ENCODE results near the gene ETS1.

The ETS1 gene

DNA sequence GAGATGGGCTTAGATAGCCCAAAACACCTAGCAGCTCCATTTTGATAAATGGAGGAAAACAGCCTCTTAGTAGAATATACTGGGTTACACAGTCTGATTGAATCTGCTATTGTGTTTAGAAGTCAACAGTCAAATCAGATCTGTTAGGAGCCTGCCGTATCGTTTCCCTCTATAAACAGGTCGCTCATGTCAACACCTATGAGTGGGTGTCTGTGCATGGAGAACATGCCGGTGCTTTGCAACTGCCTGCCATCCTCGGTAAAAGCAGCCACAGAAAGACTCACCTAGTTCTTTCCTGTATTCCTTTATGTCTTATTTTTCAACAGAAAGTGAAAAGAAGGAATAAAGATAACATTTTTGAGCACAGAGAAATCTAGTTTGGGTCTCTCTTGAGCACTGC lies 99.4 kb downstream of the ETS1 start:
- Mint-ChIP-seq H3K4me1 (peaks cover 19% of the 10 kb centered on the region), H3K27ac (no peak overlapping the region), H3K9me3 (no peaks in the 10 kb centered on the region), H3K4me3 (no peak overlapping the region), H3K36me3 (ENCODE audit: low read depth) (peaks cover 82% of the 10 kb centered on the region), H3K27me3 (ENCODE audit: low read depth, poor library complexity) (peaks cover 6% of the 10 kb centered on the region)
- TF ChIP-seq, protein P1, sequence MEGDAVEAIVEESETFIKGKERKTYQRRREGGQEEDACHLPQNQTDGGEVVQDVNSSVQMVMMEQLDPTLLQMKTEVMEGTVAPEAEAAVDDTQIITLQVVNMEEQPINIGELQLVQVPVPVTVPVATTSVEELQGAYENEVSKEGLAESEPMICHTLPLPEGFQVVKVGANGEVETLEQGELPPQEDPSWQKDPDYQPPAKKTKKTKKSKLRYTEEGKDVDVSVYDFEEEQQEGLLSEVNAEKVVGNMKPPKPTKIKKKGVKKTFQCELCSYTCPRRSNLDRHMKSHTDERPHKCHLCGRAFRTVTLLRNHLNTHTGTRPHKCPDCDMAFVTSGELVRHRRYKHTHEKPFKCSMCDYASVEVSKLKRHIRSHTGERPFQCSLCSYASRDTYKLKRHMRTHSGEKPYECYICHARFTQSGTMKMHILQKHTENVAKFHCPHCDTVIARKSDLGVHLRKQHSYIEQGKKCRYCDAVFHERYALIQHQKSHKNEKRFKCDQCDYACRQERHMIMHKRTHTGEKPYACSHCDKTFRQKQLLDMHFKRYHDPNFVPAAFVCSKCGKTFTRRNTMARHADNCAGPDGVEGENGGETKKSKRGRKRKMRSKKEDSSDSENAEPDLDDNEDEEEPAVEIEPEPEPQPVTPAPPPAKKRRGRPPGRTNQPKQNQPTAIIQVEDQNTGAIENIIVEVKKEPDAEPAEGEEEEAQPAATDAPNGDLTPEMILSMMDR (IDR thresholded peaks at IDR 0.05), result no peak
- no peak for DNase-seq

DNA sequence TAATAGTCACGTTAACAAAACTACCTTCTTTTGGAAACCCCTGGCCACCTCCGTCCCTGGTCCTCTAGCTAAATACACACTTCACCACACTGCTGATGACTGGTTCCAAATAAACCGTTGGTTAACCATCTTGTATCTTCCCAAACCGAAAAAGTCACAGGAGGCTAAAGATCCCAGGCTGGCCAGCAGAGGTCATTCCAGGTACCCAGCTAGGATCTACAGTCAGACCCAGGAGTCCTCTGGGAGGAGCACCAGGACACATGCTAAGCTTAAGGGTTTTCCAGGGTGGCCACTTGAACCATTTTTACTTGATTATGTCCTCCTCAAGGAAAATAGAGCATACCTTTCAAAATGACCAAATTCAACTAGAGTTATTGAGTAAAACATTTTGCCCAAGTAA lies 103.2 kb downstream of the ETS1 start:
- Mint-ChIP-seq H3K27me3 (ENCODE audit: low read depth, poor library complexity) (peaks cover 6% of the 10 kb centered on the region), H3K27ac (no peak overlapping the region), H3K4me3 (no peak overlapping the region), H3K9me3 (no peaks in the 10 kb centered on the region), H3K4me1 (no peaks in the 10 kb centered on the region), H3K36me3 (ENCODE audit: low read depth) (peaks cover 89% of the 10 kb centered on the region)
- no peak for DNase-seq
- TF ChIP-seq, protein P1 (IDR thresholded peaks at IDR 0.05), result no peak

DNA sequence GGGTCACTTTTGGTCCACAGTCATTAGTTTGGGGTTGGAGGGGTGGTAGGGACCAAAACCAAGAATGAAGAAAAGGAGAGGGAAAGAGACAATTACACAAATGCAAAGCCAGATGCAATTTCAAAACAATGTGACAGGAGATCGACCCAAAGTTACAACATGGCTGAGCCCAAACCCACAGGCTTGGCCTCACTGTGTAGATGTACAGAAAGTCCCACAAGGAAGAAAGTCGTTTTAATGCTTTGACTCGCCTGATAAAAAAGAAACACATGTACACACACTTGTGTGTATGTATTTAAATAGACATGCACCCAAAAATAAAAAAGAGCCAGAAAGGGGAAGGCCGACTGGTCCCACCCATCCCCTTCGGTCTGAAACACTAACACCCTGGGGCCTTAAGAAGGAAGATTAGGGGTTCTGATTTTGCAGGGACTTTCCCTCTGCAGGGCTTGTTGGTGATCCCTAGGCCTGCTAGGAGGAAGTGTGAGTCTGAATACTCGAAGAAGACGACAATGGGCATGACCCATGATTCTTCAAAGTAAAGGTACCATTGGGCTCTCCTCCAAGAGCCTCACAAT lies 104.1 kb downstream of the ETS1 start:
- no peak overlapping the region for H3K27ac Mint-ChIP-seq
- H3K36me3 Mint-ChIP-seq (ENCODE audit: low read depth), result peaks cover 89% of the 10 kb centered on the region
- no peak for DNase-seq
- no peaks in the 10 kb centered on the region for H3K9me3 Mint-ChIP-seq
- TF ChIP-seq, protein P1 (IDR thresholded peaks at IDR 0.05), result no peak
- no peaks in the 10 kb centered on the region for H3K4me1 Mint-ChIP-seq
- peaks cover 6% of the 10 kb centered on the region for H3K27me3 Mint-ChIP-seq (ENCODE audit: low read depth, poor library complexity)
- H3K4me3 Mint-ChIP-seq, result no peak overlapping the region

DNA sequence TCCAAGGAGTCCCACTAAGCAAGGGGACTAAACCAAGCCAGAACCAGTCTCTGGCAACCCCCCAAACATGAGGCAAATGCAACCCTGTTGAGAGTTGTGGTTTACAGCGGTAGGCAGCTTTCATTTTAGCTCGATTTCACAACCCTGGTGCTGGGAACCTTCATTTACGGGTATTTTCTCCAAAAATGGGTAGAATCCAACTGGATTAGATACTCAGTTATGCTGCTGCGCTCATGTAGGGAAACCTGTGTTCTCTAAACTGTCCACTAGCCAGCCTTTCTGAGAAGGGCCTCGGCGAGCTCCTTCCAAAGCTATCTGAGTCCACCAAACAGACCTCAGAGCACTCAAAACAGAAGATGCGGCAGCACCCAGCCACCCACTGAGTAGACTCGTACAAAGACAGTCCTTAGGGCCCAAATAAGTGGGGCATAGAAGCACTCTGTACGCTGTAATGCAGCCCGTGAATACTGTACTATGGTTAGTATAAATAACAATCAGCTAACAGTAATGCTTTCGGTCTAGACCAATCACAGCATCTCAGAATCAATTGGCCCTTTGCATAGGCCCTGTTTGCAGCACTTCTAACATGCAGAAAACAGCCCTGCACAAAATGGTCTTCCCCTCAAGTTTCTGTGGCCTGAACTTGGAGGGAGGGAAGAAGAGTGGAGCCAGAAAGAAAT lies 104.7 kb downstream of the ETS1 start:
- no peak for DNase-seq
- H3K27me3 Mint-ChIP-seq (ENCODE audit: low read depth, poor library complexity), result peaks cover 6% of the 10 kb centered on the region
- H3K36me3 Mint-ChIP-seq (ENCODE audit: low read depth), result peaks cover 87% of the 10 kb centered on the region
- H3K9me3 Mint-ChIP-seq, result no peaks in the 10 kb centered on the region
- no peak overlapping the region for H3K27ac Mint-ChIP-seq
- TF ChIP-seq, protein P1 (IDR thresholded peaks at IDR 0.05), result no peak
- H3K4me3 Mint-ChIP-seq, result no peak overlapping the region
- no peaks in the 10 kb centered on the region for H3K4me1 Mint-ChIP-seq

DNA sequence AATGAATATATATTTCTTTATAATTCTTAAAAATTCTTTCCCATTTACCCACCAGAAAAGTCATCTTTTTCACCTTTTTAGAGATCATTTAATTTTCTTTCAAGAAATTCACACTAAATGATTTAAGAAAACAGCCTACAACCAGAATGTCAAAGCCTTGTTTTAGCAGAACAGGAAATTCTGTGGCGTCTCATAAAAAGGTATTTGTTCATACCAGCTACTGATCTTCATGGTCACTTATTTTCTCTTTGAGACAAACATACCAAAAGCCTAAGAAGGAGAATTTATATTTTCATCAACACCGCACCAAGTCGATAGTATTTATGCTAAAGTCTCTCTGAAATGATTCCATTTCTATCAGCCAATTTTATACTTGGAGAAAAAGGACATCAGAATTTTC lies 105.3 kb downstream of the ETS1 start:
- Mint-ChIP-seq H3K27me3 (ENCODE audit: low read depth, poor library complexity) (peaks cover 6% of the 10 kb centered on the region), H3K4me1 (peaks cover 5% of the 10 kb centered on the region), H3K9me3 (no peaks in the 10 kb centered on the region), H3K27ac (no peak overlapping the region), H3K4me3 (no peak overlapping the region), H3K36me3 (ENCODE audit: low read depth) (peaks cover 90% of the 10 kb centered on the region)
- TF ChIP-seq, protein P1 (IDR thresholded peaks at IDR 0.05), result no peak
- no peak for DNase-seq

DNA sequence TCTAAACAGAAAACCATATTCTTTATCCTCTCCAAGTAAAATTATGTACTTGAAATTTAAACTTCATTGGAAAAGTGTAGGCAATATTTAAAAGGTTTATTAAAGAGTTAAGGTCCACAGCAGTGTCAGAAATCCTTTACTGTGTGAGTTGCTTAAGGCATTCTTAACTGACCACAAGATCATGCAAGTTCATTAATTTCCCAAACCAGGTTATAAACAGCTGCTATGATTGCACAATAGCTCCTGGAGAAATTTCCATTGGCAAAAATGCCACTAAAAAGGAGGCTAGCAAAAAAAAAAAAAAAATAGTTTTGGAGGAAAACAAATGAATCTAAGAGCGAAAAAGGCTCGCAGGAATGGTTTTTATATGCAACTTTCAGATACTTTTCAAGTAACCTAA lies 106.2 kb downstream of the ETS1 start:
- peaks cover 15% of the 10 kb centered on the region for H3K4me1 Mint-ChIP-seq
- peaks cover 3% of the 10 kb centered on the region for H3K27me3 Mint-ChIP-seq (ENCODE audit: low read depth, poor library complexity)
- H3K4me3 Mint-ChIP-seq, result no peak overlapping the region
- H3K36me3 Mint-ChIP-seq (ENCODE audit: low read depth), result peaks cover 87% of the 10 kb centered on the region
- TF ChIP-seq, protein P1 (IDR thresholded peaks at IDR 0.05), result no peak
- no peaks in the 10 kb centered on the region for H3K9me3 Mint-ChIP-seq
- no peak for DNase-seq
- H3K27ac Mint-ChIP-seq, result no peak overlapping the region

All from nephron progenitor cell (in vitro differentiated cells).